GM12878 (cell line): ENCODE data around the gene LRRC70. TPM values are rescaled to one million over a fixed set of nuclear protein-coding genes. Genes with fewer than 3 reads are reported as not detected.

ENCODE experiments used
- ATAC-seq: fragments of 200-7000 bp; cut with Tn5 transposase; 3 replicates; pipeline ENCODE4 v1.9.1; 2020; ENCODE audit warnings: mild to moderate bottlenecking, moderate library complexity
- BruUV-seq: library from RNA; stranded (reverse); fragments of 400-500 nt; replicated peaks from 2 replicates; lab custom pipeline; 2021; lab: Mats Ljungman, UMichigan
- CTCF ChIA-PET: fragments of 300-600 bp; sonication (Branson Sonifier 250); formaldehyde crosslinking; extraction: SDS; loops from one replicate; lab custom pipeline; 2021; ENCODE audit warnings: inconsistent platforms; lab: Yijun Ruan, JAX
- POLR2A ChIA-PET: fragments of 350-600 bp; formaldehyde crosslinking; extraction: SDS; loops from one replicate; lab custom pipeline; 2021; ENCODE audit warnings: inconsistent platforms; lab: Charles Lee
- RAD21 ChIA-PET: fragments of 300-600 bp; sonication (Branson Sonifier 250); formaldehyde crosslinking; loops from one replicate; lab custom pipeline; 2023; ENCODE audit warnings: antibody characterized with exemption; ENCODE audit not compliant: unreplicated experiment; lab: Charles Lee
- SMC1A ChIA-PET: fragments of 300-600 bp; sonication (Branson Sonifier 250); formaldehyde crosslinking; loops from one replicate; lab custom pipeline; 2023; ENCODE audit not compliant: unreplicated experiment, uncharacterized antibody; lab: Charles Lee
- DNase-seq: peaks from one replicate; pipeline ENCODE4 v3.0.0-alpha.2; 2011; ENCODE audit warnings: low read depth, low spot score
- FAIRE-seq: peaks from 3 replicates; lab custom pipeline; 2011; peaks lifted over from hg19 to GRCh38; lab: Jason Lieb, UNC
- H2AFZ ChIP-seq: 2 replicates; pipeline ENCODE4 v1.6.0; 2011; ENCODE audit warnings: low read depth, low read length, control low read depth; ENCODE audit not compliant: control insufficient read depth
- H3K27ac ChIP-seq: 2 replicates; pipeline ENCODE4 v1.5.1; 2011; ENCODE audit warnings: control low read depth; ENCODE audit not compliant: control insufficient read depth, insufficient read depth
- H3K27me3 ChIP-seq, 2 experiments: replicated peaks in 1 of 2; 2 replicates each; pipeline versions ENCODE4 v1.6.0 to v1.6.1; 2011; ENCODE audit warnings: low read length in 1 of 2; ENCODE audit not compliant: control insufficient read depth in 2 of 2, insufficient read depth in 2 of 2
- H3K36me3 ChIP-seq, 2 experiments: 2 replicates each; pipeline ENCODE4 v1.5.1; 2011; ENCODE audit warnings: low read length in 1 of 2; ENCODE audit not compliant: control insufficient read depth in 2 of 2, insufficient read depth in 2 of 2
- H3K4me1 ChIP-seq: 2 replicates; pipeline ENCODE4 v1.6.1; 2011; ENCODE audit warnings: mild to moderate bottlenecking, low read length, moderate library complexity, mixed read lengths; ENCODE audit not compliant: control insufficient read depth, insufficient read depth
- H3K4me2 ChIP-seq: 2 replicates; pipeline ENCODE4 v1.6.0; 2011; ENCODE audit warnings: control low read depth; ENCODE audit not compliant: control insufficient read depth, insufficient read depth
- H3K4me3 ChIP-seq: fragments of 200-600 bp; sonication (generic); 2 replicates; pipeline ENCODE4 v1.5.1; 2016
- H3K79me2 ChIP-seq: 2 replicates; pipeline ENCODE4 v1.6.0; 2011; ENCODE audit warnings: low read length; ENCODE audit not compliant: control insufficient read depth, insufficient read depth
- H3K9ac ChIP-seq: 2 replicates; pipeline ENCODE4 v1.8.0; 2011; ENCODE audit warnings: low read length, control low read depth, mixed read lengths; ENCODE audit not compliant: control insufficient read depth, insufficient read depth
- H3K9me3 ChIP-seq: replicated peaks from 3 replicates; pipeline ENCODE4 v1.5.1; 2011; ENCODE audit warnings: mild to moderate bottlenecking, low read length; ENCODE audit not compliant: control insufficient read depth, insufficient read depth
- H4K20me1 ChIP-seq: 2 replicates; pipeline ENCODE4 v1.6.0; 2011; ENCODE audit not compliant: control insufficient read depth, insufficient read depth
- CHD2 ChIP-seq: IDR thresholded peaks from 2 replicates; pipeline ENCODE4 v1.6.1; 2011; ENCODE audit warnings: low read depth, low read length, improper control_type of control experiment, borderline replicate concordance
- CREM ChIP-seq: IDR thresholded peaks from 2 replicates; pipeline ENCODE4 v1.6.1; 2014; ENCODE audit warnings: antibody characterized with exemption, low read depth
- HDAC2 ChIP-seq: fragments of 200-600 bp; sonication (generic); IDR thresholded peaks from 2 replicates; pipeline ENCODE4 v1.6.1; 2017
- KAT2A ChIP-seq: conservative IDR thresholded peaks from 2 replicates; pipeline ENCODE4 v1.6.1; 2011; ENCODE audit warnings: low read depth, low read length; ENCODE audit not compliant: control insufficient read depth
- MTA3 ChIP-seq: IDR thresholded peaks from 2 replicates; pipeline ENCODE4 v1.6.1; 2012; ENCODE audit warnings: low read length, inconsistent platforms, borderline replicate concordance
- MXI1 ChIP-seq: fragments of 150-350 bp; IDR thresholded peaks from 2 replicates; pipeline ENCODE4 v1.6.1; 2011; ENCODE audit warnings: low read depth, mild to moderate bottlenecking, inconsistent platforms, low read length, improper control_type of control experiment
- PAX8 ChIP-seq: fragments of 450-650 bp; IDR thresholded peaks from 2 replicates; pipeline ENCODE4 v1.6.1; 2017; ENCODE audit warnings: mild to moderate bottlenecking, moderate library complexity
- PBX3 ChIP-seq: IDR thresholded peaks from 2 replicates; pipeline ENCODE4 v1.6.1; 2011; ENCODE audit warnings: mild to moderate bottlenecking, low read depth, low read length, moderate library complexity; ENCODE audit not compliant: insufficient replicate concordance
- PML ChIP-seq: IDR thresholded peaks from 2 replicates; pipeline ENCODE4 v1.6.1; 2012; ENCODE audit warnings: low read length, inconsistent platforms
- SMC3 ChIP-seq: IDR thresholded peaks from 2 replicates; pipeline ENCODE4 v1.6.1; 2011; ENCODE audit warnings: low read length, improper control_type of control experiment, borderline replicate concordance
- TCF7 ChIP-seq: IDR thresholded peaks from 2 replicates; pipeline ENCODE4 v1.6.1; 2014; ENCODE audit warnings: antibody characterized with exemption, borderline replicate concordance
- ZZZ3 ChIP-seq: IDR thresholded peaks from 2 replicates; pipeline ENCODE4 v1.6.1; 2011; ENCODE audit warnings: low read depth; ENCODE audit not compliant: control insufficient read depth, insufficient read length
- WGBS: methylation state at CpG from one replicate; pipeline ENCODE4 v1.1.6; 2016; ENCODE audit warnings: low lambda C conversion rate; ENCODE audit not compliant: insufficient replicate concordance, insufficient coverage; ENCODE audit errors: missing lambda C conversion rate; 5-methylcytosine and 5-hydroxymethylcytosine counted together
- in situ Hi-C: fragments of 300-500 bp; cut with MboI; formaldehyde crosslinking; loops from 9 replicates; pipeline ENCODE4 v1.14.3; 2018; ENCODE audit warnings: mixed read lengths
- intact Hi-C: fragments of 100-400 bp; cut with micrococcal nuclease; formaldehyde crosslinking; loops from one replicate; pipeline ENCODE4 v1.14.2; 2022; ENCODE audit not compliant: unreplicated experiment
- polyA plus RNA-seq, 11 experiments: library from polyadenylated mRNA; depleted of rRNA in 4 of 11; unstranded in 6 of 11; stranded (reverse) in 5 of 11; fragments of >200 nt; fragmentation: Nextera tagmentation in 4 of 11; fragmentation: Illumina TruSeq in 1 of 11; extraction: Ambion mirVana in 4 of 11; extraction: Trizol in 1 of 11; gene quantifications; 1 replicate in 1 of 11; 2 replicates in 10 of 11; pipeline versions ENCODE4 v1.2.1 to v1.2.3, GENCODE V29; 2011 to 2016; ENCODE audit warnings: inconsistent platforms in 2 of 11, missing spikeins in 2 of 11, low read depth in 1 of 11
- total RNA-seq, 4 experiments: library from RNA; depleted of rRNA in 3 of 4; stranded (reverse); fragments of >200 nt in 3 of 4; fragmentation: Illumina TruSeq in 1 of 4; extraction: Trizol in 1 of 4; gene quantifications; 2 replicates each; pipeline versions ENCODE4 v1.2.1 to v1.2.3, GENCODE V29; 2013 to 2021
- TF ChIP-seq, protein P1 (sequence below): fragments of 450-650 bp; formaldehyde crosslinking; IDR thresholded peaks from 2 replicates; pipeline ENCODE4 v1.4.0; 2022; ENCODE audit warnings: mild to moderate bottlenecking, moderate library complexity
- TF ChIP-seq, protein P2 (sequence below): IDR thresholded peaks from 2 replicates; pipeline ENCODE4 v1.6.1; 2011; ENCODE audit warnings: borderline replicate concordance, low read depth, mild to moderate bottlenecking, moderate library complexity, low read length; ENCODE audit not compliant: insufficient read depth, poor library complexity, severe bottlenecking
- TF ChIP-seq, protein P3 (sequence below): fragments of 450-650 bp; IDR thresholded peaks from 2 replicates; pipeline ENCODE4 v1.6.1; 2016; ENCODE audit warnings: mild to moderate bottlenecking

LRRC70 gene
- total and polyA plus RNA-seq, 10 of the 15 experiments (the other 5 are each of a cell fraction or from before 2014, with no cell fraction given), result 0.35 to 1.5 (median 0.84) TPM

DNA sequence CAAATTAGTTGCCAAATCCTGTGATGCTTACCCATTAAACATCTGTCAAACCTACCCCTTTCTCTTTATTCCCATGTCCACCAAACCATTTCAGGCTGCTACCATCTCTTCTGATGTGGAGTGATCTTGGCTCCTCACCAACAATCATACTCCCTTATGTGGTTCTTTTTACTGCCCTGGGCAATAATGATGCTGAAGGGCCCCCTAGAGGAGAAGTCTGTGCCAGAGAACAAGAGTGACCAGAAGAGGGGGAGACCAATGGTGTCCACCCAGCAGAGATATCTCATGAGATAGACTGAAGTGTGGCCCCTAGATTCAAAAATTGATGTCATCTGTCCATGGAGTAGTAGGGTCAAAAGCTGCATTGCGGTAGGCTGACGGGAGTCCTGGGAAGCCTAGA, 10.9 kb downstream of the LRRC70 start:
- DNase-seq, result no peak
- intact Hi-C loops, result no loop called here
- WGBS, result 100% methylated on average over 2 of the region's 2 CpGs
- Histone ChIP-seq H3K9me3 (no peaks in the 10 kb centered on the region), H3K4me1 (no peaks in the 10 kb centered on the region), H3K4me3 (no peak overlapping the region), H3K36me3 (peaks cover 0 to 2% of the 10 kb centered on the region in 2 experiments; a peak in 2 of 4 replicates), H3K9ac (no peak overlapping the region), H3K27ac (no peak overlapping the region), H3K4me2 (no peak overlapping the region), H3K27me3 (no peaks in the 10 kb centered on the region), H4K20me1 (no peaks in the 10 kb centered on the region), H2AFZ (no peak overlapping the region), H3K79me2 (no peaks in the 10 kb centered on the region)
- ChIA-PET CTCF (interaction anchor here (0.9 to 1.2 kb wide), 2 partner anchors 13 to 16 kb away, joined by 3 read pairs; no protein-coding TSS in a partner anchor), SMC1A (interaction anchor here (0.6 to 0.8 kb wide), 3 partner anchors 129 to 1446 kb away, joined by 3 read pairs; no protein-coding TSS in a partner anchor), POLR2A (no interaction called here), RAD21 (no interaction called here)
- ATAC-seq, result 0 out of 3 replicates have a peak, but pooled peaks have one; percentile 21
- FAIRE-seq, result no peak
- BruUV-seq, result no TSS peak
- in situ Hi-C loops, result no loop called here
- TF ChIP-seq TCF7, result no peak
- TF ChIP-seq SMC3, result no peak
- TF ChIP-seq CHD2, result no peak
- TF ChIP-seq ZZZ3, result no peak
- TF ChIP-seq, protein P1, sequence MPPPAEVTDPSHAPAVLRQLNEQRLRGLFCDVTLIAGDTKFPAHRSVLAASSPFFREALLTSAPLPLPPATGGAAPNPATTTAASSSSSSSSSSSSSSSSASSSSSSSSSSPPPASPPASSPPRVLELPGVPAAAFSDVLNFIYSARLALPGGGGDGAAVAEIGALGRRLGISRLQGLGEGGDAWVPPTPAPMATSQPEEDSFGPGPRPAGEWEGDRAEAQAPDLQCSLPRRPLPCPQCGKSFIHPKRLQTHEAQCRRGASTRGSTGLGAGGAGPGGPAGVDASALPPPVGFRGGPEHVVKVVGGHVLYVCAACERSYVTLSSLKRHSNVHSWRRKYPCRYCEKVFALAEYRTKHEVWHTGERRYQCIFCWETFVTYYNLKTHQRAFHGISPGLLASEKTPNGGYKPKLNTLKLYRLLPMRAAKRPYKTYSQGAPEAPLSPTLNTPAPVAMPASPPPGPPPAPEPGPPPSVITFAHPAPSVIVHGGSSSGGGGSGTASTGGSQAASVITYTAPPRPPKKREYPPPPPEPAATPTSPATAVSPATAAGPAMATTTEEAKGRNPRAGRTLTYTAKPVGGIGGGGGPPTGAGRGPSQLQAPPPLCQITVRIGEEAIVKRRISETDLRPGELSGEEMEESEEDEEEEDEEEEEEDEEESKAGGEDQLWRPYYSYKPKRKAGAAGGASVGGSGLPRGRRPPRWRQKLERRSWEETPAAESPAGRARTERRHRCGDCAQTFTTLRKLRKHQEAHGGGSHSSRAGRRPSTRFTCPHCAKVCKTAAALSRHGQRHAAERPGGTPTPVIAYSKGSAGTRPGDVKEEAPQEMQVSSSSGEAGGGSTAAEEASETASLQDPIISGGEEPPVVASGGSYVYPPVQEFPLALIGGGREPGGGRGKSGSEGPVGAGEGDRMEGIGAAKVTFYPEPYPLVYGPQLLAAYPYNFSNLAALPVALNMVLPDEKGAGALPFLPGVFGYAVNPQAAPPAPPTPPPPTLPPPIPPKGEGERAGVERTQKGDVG (CRISPR knock-in tag), result no peak
- TF ChIP-seq, protein P2, sequence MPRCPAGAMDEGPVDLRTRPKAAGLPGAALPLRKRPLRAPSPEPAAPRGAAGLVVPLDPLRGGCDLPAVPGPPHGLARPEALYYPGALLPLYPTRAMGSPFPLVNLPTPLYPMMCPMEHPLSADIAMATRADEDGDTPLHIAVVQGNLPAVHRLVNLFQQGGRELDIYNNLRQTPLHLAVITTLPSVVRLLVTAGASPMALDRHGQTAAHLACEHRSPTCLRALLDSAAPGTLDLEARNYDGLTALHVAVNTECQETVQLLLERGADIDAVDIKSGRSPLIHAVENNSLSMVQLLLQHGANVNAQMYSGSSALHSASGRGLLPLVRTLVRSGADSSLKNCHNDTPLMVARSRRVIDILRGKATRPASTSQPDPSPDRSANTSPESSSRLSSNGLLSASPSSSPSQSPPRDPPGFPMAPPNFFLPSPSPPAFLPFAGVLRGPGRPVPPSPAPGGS, result no peak
- TF ChIP-seq, protein P3, sequence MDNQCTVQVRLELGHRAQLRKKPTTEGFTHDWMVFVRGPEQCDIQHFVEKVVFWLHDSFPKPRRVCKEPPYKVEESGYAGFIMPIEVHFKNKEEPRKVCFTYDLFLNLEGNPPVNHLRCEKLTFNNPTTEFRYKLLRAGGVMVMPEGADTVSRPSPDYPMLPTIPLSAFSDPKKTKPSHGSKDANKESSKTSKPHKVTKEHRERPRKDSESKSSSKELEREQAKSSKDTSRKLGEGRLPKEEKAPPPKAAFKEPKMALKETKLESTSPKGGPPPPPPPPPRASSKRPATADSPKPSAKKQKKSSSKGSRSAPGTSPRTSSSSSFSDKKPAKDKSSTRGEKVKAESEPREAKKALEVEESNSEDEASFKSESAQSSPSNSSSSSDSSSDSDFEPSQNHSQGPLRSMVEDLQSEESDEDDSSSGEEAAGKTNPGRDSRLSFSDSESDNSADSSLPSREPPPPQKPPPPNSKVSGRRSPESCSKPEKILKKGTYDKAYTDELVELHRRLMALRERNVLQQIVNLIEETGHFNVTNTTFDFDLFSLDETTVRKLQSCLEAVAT, result no peak
- TF ChIP-seq KAT2A, result no peak
- no peak for TF ChIP-seq HDAC2
- TF ChIP-seq CREM, result no peak
- no peak for TF ChIP-seq PBX3
- TF ChIP-seq PML, result no peak
- TF ChIP-seq PAX8, result no peak
- no peak for TF ChIP-seq MTA3
- no peak for TF ChIP-seq MXI1
